HCT116 (cell line): ENCODE results near the gene WDR37. TPM values are rescaled to one million over a fixed set of nuclear protein-coding genes. Genes with fewer than 3 reads are reported as not detected.

ENCODE experiments used
- ATAC-seq: fragments of 200-7000 bp; cut with Tn5 transposase; 2 replicates; pipeline ENCODE4 v1.9.1; 2020; ENCODE audit warnings: mild to moderate bottlenecking, moderate library complexity
- BruUV-seq: library from RNA; stranded (reverse); fragments of 400-500 nt; replicated peaks from 2 replicates; lab custom pipeline; 2021; lab: Mats Ljungman, UMichigan
- CTCF ChIA-PET: fragments of 300-600 bp; sonication (Branson Sonifier 250); formaldehyde crosslinking; loops from one replicate; lab custom pipeline; 2021; ENCODE audit warnings: antibody characterized with exemption; lab: Charles Lee
- POLR2A ChIA-PET: fragments of 300-600, 350-600 bp; sonication (Branson Sonifier 250); formaldehyde crosslinking; loops from one replicate; lab custom pipeline; 2021; ENCODE audit warnings: antibody characterized with exemption; lab: Charles Lee
- RAD21 ChIA-PET, 2 experiments: fragments of 300-600 bp; sonication (Branson Sonifier 250); formaldehyde crosslinking; loops; one replicate each; lab custom pipeline; 2023; ENCODE audit warnings: low total read pairs in 2 of 2; ENCODE audit not compliant: uncharacterized antibody in 2 of 2, unreplicated experiment in 2 of 2, low non-redundant PET in 1 of 2; lab: Charles Lee
- DNase-seq: peaks from one replicate; pipeline ENCODE4 v3.0.0-alpha.2; 2010; ENCODE audit warnings: low read depth, low spot score
- H2AFZ ChIP-seq: fragments of 200-600 bp; shearing (Covaris generic), sonication (generic); 2 replicates; pipeline ENCODE4 v1.6.1; 2017; ENCODE audit warnings: low read depth, mixed run types, mixed read lengths, antibody characterized with exemption, low read length; ENCODE audit not compliant: poor library complexity, severe bottlenecking
- H3K27ac ChIP-seq: 2 replicates; pipeline ENCODE4 v1.5.1; 2012; ENCODE audit warnings: low read depth, low read length
- H3K27me3 ChIP-seq: fragments of 200-600 bp; sonication (generic); 2 replicates; pipeline ENCODE4 v1.6.1; 2016; ENCODE audit warnings: mixed run types, low read length, mixed read lengths; ENCODE audit not compliant: insufficient read depth
- H3K36me3 ChIP-seq, 2 experiments: fragments of 200-500 bp in 1 of 2; fragments of 200-600 bp in 1 of 2; sonication (Bioruptor generic) in 1 of 2; sonication (generic) in 1 of 2; 2 replicates each; pipeline versions ENCODE4 v1.5.1 to v1.6.1; 2014 to 2016; ENCODE audit warnings: low read length in 2 of 2, inconsistent platforms in 1 of 2, mixed read lengths in 1 of 2, mixed run types in 1 of 2; ENCODE audit not compliant: insufficient read depth in 2 of 2, control insufficient read depth in 1 of 2
- H3K4me1 ChIP-seq, 2 experiments: fragments of 200-600 bp in 1 of 2; sonication (generic) in 1 of 2; 2 replicates each; pipeline versions ENCODE4 v1.5.1 to v1.6.1; 2012 to 2017; ENCODE audit warnings: low read length in 2 of 2, inconsistent platforms in 1 of 2, mild to moderate bottlenecking in 1 of 2, mixed read lengths in 1 of 2, mixed run types in 1 of 2, moderate library complexity in 1 of 2; ENCODE audit not compliant: insufficient read depth in 2 of 2, control insufficient read depth in 1 of 2
- H3K4me2 ChIP-seq: fragments of 200-600 bp; sonication (generic); 2 replicates; pipeline ENCODE4 v1.6.1; 2017; ENCODE audit warnings: mixed run types, low read length, mixed read lengths
- H3K4me3 ChIP-seq, 2 experiments: fragments of 200-600 bp in 1 of 2; sonication (generic) in 1 of 2; replicated peaks in 1 of 2; 2 replicates each; pipeline ENCODE4 v1.5.1; 2011 to 2016; ENCODE audit warnings: low read length in 2 of 2, control low read depth in 1 of 2, low read depth in 1 of 2, mild to moderate bottlenecking in 1 of 2, mixed read lengths in 1 of 2, mixed run types in 1 of 2
- H3K79me2 ChIP-seq: fragments of 200-600 bp; sonication (generic); 2 replicates; pipeline ENCODE4 v1.6.1; 2017; ENCODE audit warnings: mild to moderate bottlenecking, mixed run types, low read length, moderate library complexity, mixed read lengths; ENCODE audit not compliant: insufficient read depth
- H3K9ac ChIP-seq: fragments of 200-600 bp; sonication (generic); 2 replicates; pipeline ENCODE4 v1.6.1; 2016; ENCODE audit warnings: low read length, mixed read lengths
- H3K9me2 ChIP-seq: fragments of 200-600 bp; sonication (generic), shearing (Covaris generic); 2 replicates; pipeline ENCODE4 v1.6.1; 2017; ENCODE audit warnings: mixed run types, mild to moderate bottlenecking, moderate library complexity; ENCODE audit not compliant: insufficient read depth
- H3K9me3 ChIP-seq, 2 experiments: fragments of 200-500 bp in 1 of 2; fragments of 200-600 bp in 1 of 2; sonication (Bioruptor generic) in 1 of 2; sonication (generic) in 1 of 2; 2 replicates each; pipeline ENCODE4 v1.6.1; 2014 to 2017; ENCODE audit warnings: low read length in 2 of 2, mixed read lengths in 2 of 2, inconsistent platforms in 1 of 2, low read depth in 1 of 2, mild to moderate bottlenecking in 1 of 2, mixed run types in 1 of 2, moderate library complexity in 1 of 2; ENCODE audit not compliant: control insufficient read depth in 1 of 2, insufficient read depth in 1 of 2
- H4K20me1 ChIP-seq: fragments of 200-600 bp; sonication (generic), shearing (Covaris generic); 2 replicates; pipeline ENCODE4 v1.6.1; 2017; ENCODE audit warnings: mixed run types, mild to moderate bottlenecking, moderate library complexity; ENCODE audit not compliant: insufficient read depth
- CBX3 ChIP-seq: IDR thresholded peaks from 2 replicates; pipeline ENCODE4 v1.6.1; 2012; ENCODE audit warnings: low read depth
- CEBPB ChIP-seq: IDR thresholded peaks from 2 replicates; pipeline ENCODE4 v1.6.1; 2012; ENCODE audit warnings: low read depth
- JUND ChIP-seq: IDR thresholded peaks from 2 replicates; pipeline ENCODE4 v1.6.1; 2012
- POLR2A ChIP-seq: IDR thresholded peaks from 2 replicates; pipeline ENCODE4 v1.7.0; 2011; ENCODE audit warnings: borderline replicate concordance; ENCODE audit not compliant: insufficient read depth, insufficient read length; ENCODE audit errors: extremely low read depth
- RAD21 ChIP-seq: IDR thresholded peaks from 2 replicates; pipeline ENCODE4 v1.6.1; 2012; ENCODE audit warnings: low read depth, mild to moderate bottlenecking
- SRF ChIP-seq: IDR thresholded peaks from 2 replicates; pipeline ENCODE4 v1.6.1; 2012; ENCODE audit warnings: low read depth
- TCF7L2 ChIP-seq: IDR thresholded peaks from 2 replicates; pipeline ENCODE4 v1.7.0; 2011; ENCODE audit warnings: borderline replicate concordance, inconsistent platforms; ENCODE audit not compliant: insufficient read depth, insufficient read length; ENCODE audit errors: extremely low read depth
- YY1 ChIP-seq: IDR thresholded peaks from 2 replicates; pipeline ENCODE4 v1.6.1; 2011; ENCODE audit warnings: low read length, low read depth, moderate library complexity, mild to moderate bottlenecking; ENCODE audit not compliant: insufficient replicate concordance; ENCODE audit errors: extremely low read depth
- ZNF274 ChIP-seq: fragments of 200-500 bp; sonication (Bioruptor generic); IDR thresholded peaks from 2 replicates; pipeline ENCODE4 v1.6.1; 2014; ENCODE audit warnings: mild to moderate bottlenecking, low read depth, low read length, inconsistent platforms
- intact Hi-C: fragments of 100-400 bp; cut with micrococcal nuclease; formaldehyde crosslinking; loops from 2 replicates; pipeline ENCODE4 v1.10.0; 2022
- total RNA-seq: library from RNA; stranded (reverse); gene quantifications from one replicate; pipeline ENCODE4 v1.2.1, GENCODE V29; 2021; ENCODE audit not compliant: unreplicated experiment
- TF ChIP-seq, protein P1 (sequence below): IDR thresholded peaks from 2 replicates; pipeline ENCODE4 v1.6.1; 2012; ENCODE audit warnings: low read depth
- TF ChIP-seq, protein P2 (sequence below): IDR thresholded peaks from 2 replicates; pipeline ENCODE4 v1.6.1; 2012
- TF ChIP-seq, protein P3 (sequence below): IDR thresholded peaks from 2 replicates; pipeline ENCODE4 v1.6.1; 2012
- TF ChIP-seq, protein P4 (sequence below): IDR thresholded peaks from 2 replicates; pipeline ENCODE4 v1.6.1; 2011; ENCODE audit warnings: mild to moderate bottlenecking, low read length, moderate library complexity; ENCODE audit not compliant: insufficient replicate concordance; ENCODE audit errors: extremely low read depth

WDR37 gene
- total RNA-seq, 1 experiment from 2014 or later = 9.1 TPM

DNA sequence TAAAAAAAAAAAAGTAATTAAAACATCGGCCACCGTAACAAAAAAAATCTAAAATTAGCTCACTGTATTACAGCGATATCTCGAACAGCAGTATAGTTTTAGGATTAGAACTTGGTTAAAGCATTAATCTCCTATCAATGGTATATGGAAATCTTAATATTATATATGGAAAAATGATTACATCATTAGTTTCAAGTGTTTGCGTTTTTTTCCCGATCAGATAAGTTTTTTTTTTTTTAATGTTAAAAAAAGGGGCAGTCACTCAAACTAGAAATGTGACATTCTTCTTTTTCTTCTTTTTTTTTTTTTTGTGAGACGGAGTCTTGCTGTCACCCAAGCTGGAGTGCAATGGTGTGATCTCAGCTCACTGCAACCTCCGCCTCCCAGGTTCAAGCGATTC is 14.7 kb upstream of the WDR37 start:
- Histone ChIP-seq H3K27ac (no peak overlapping the region), H4K20me1 (no peaks in the 10 kb centered on the region; the same call in 1 of the 2 replicates)
- TF ChIP-seq, protein P1, sequence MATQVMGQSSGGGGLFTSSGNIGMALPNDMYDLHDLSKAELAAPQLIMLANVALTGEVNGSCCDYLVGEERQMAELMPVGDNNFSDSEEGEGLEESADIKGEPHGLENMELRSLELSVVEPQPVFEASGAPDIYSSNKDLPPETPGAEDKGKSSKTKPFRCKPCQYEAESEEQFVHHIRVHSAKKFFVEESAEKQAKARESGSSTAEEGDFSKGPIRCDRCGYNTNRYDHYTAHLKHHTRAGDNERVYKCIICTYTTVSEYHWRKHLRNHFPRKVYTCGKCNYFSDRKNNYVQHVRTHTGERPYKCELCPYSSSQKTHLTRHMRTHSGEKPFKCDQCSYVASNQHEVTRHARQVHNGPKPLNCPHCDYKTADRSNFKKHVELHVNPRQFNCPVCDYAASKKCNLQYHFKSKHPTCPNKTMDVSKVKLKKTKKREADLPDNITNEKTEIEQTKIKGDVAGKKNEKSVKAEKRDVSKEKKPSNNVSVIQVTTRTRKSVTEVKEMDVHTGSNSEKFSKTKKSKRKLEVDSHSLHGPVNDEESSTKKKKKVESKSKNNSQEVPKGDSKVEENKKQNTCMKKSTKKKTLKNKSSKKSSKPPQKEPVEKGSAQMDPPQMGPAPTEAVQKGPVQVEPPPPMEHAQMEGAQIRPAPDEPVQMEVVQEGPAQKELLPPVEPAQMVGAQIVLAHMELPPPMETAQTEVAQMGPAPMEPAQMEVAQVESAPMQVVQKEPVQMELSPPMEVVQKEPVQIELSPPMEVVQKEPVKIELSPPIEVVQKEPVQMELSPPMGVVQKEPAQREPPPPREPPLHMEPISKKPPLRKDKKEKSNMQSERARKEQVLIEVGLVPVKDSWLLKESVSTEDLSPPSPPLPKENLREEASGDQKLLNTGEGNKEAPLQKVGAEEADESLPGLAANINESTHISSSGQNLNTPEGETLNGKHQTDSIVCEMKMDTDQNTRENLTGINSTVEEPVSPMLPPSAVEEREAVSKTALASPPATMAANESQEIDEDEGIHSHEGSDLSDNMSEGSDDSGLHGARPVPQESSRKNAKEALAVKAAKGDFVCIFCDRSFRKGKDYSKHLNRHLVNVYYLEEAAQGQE = no peak
- TF ChIP-seq, protein P2, sequence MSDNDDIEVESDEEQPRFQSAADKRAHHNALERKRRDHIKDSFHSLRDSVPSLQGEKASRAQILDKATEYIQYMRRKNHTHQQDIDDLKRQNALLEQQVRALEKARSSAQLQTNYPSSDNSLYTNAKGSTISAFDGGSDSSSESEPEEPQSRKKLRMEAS = no peak
- TF ChIP-seq YY1 = no peak
- TF ChIP-seq CEBPB = no peak
- TF ChIP-seq, protein P3, sequence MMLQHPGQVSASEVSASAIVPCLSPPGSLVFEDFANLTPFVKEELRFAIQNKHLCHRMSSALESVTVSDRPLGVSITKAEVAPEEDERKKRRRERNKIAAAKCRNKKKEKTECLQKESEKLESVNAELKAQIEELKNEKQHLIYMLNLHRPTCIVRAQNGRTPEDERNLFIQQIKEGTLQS = no peak
- no peak for TF ChIP-seq SRF
- TF ChIP-seq TCF7L2 = no peak
- no peak for TF ChIP-seq RAD21
- no peak for TF ChIP-seq ZNF274
- TF ChIP-seq, protein P4, sequence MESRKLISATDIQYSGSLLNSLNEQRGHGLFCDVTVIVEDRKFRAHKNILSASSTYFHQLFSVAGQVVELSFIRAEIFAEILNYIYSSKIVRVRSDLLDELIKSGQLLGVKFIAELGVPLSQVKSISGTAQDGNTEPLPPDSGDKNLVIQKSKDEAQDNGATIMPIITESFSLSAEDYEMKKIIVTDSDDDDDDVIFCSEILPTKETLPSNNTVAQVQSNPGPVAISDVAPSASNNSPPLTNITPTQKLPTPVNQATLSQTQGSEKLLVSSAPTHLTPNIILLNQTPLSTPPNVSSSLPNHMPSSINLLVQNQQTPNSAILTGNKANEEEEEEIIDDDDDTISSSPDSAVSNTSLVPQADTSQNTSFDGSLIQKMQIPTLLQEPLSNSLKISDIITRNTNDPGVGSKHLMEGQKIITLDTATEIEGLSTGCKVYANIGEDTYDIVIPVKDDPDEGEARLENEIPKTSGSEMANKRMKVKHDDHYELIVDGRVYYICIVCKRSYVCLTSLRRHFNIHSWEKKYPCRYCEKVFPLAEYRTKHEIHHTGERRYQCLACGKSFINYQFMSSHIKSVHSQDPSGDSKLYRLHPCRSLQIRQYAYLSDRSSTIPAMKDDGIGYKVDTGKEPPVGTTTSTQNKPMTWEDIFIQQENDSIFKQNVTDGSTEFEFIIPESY = no peak
- no peak for TF ChIP-seq CBX3
- no peak for TF ChIP-seq JUND
- TF ChIP-seq POLR2A = no peak

More for the DNA sequence above, 14.7 kb upstream of the WDR37 start:
- Histone ChIP-seq H3K4me2 (no peak overlapping the region), H3K4me1 (no peaks in the 10 kb centered on the region), H3K4me3 (no peak overlapping the region), H3K9me3 (no peaks in the 10 kb centered on the region), H3K9me2 (no peaks in the 10 kb centered on the region), H3K79me2 (peaks cover 27% of the 10 kb centered on the region), H3K9ac (no peak overlapping the region), H3K36me3 (peaks cover 16 to 26% of the 10 kb centered on the region in 2 experiments), H3K27me3 (no peaks in the 10 kb centered on the region), H2AFZ (no peak overlapping the region)
- DNase-seq (no peak), ATAC-seq (no peak)
- RAD21 ChIA-PET = no interaction called here
- intact Hi-C loops = no loop called here
- POLR2A ChIA-PET = no interaction called here
- CTCF ChIA-PET = no interaction called here
- BruUV-seq = no TSS peak
